SK-N-SH treated with all-trans-retinoic acid at 6 μM for 48 hours (cell line): ENCODE measurements around the gene FAN1.

Experiments
- BACH2 ChIP-seq: fragments of 250-450 bp; sonication (Bioruptor Pico); IDR thresholded peaks from 2 replicates; pipeline ENCODE4 v1.9.0; 2021; ENCODE audit warnings: mild to moderate bottlenecking, borderline replicate concordance
- CREB5 ChIP-seq: fragments of 250-450 bp; sonication (Bioruptor Pico); IDR thresholded peaks from 2 replicates; pipeline ENCODE4 v1.5.1; 2020; ENCODE audit warnings: low read depth, mild to moderate bottlenecking, moderate library complexity
- PATZ1 ChIP-seq: fragments of 250-450 bp; sonication (Bioruptor Pico); IDR thresholded peaks from 2 replicates; pipeline ENCODE4 v1.8.0; 2020; ENCODE audit warnings: mild to moderate bottlenecking, moderate library complexity, borderline replicate concordance
- RARB ChIP-seq: fragments of 250-450 bp; sonication (Bioruptor Pico); IDR thresholded peaks from 2 replicates; pipeline ENCODE4 v1.8.0; 2021; ENCODE audit warnings: mild to moderate bottlenecking, moderate library complexity
- ZFP3 ChIP-seq: fragments of 250-450 bp; sonication (Bioruptor Pico); IDR thresholded peaks from 2 replicates; pipeline ENCODE4 v1.5.0; 2020; ENCODE audit warnings: mild to moderate bottlenecking, moderate library complexity
- ZFP30 ChIP-seq: fragments of 450-650 bp; formaldehyde crosslinking; IDR thresholded peaks from 2 replicates; pipeline ENCODE4 v1.5.0; 2022; ENCODE audit warnings: mild to moderate bottlenecking, moderate library complexity

- no peak for TF ChIP-seq CREB5 (CRISPR knock-in tag)
- TF ChIP-seq PATZ1 (CRISPR knock-in tag) = no peak
- TF ChIP-seq ZFP30 (CRISPR knock-in tag) = no peak
- TF ChIP-seq BACH2 (CRISPR knock-in tag) = no peak
- TF ChIP-seq ZFP3 = no peak
- no peak for TF ChIP-seq RARB
These were observed 18.2 kb downstream of the FAN1 start for GRCh38 chr15:30921781-30922479.
